GM19397 (cell line): ENCODE measurements around the gene SLC6A9.

Source experiments
- ATAC-seq: cut with Tn5 transposase; IDR thresholded peaks from one replicate; pipeline ENCODE4 v1.9.1; 2021; ENCODE audit warnings: mild to moderate bottlenecking, moderate library complexity; ENCODE audit not compliant: unreplicated experiment

The SLC6A9 gene

DNA sequence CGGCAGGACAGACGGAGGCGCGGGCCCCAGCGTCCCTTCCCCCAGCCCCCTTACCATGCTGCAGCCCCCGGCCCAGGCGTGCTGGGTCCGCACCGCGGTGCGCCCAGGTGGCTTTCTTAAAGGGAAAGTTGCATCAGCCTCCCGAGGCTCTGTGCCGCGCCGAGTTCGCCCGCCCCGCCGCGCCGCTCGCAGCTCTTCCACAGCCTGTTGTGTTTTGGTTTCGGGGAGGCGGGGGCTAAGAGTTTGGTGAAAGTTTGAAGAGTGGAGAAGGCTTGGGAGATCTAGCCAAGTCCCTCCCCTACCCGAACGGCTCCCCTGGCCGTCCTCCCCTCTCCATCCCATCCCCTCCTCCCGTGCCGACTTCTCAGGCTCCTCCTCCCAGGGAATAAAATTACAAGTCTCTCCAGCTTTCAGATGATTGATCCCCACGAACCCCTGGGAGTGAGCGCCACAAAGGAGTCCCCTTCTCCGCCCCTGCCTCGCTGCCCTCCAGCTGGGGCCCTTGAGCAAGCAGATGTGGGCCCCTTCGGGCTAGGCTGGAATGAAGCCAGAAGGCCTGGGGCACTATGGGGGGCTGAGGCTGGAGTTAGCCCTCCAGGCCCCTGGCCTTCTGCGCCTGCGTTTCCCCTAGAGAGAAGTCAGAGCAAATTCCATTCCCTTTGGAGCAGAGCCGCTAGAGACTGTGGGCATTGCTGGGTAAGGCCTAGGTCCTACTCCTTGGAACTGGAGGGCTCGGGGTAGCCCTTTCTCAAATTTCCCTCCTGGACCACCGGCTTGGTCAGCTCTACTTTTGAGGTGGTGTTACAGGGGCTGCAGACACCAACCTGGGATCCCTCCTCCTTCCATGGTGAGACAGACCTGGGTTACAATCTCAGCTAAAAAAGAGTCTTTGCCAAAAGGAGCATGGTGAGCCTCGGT, at the start of gene SLC6A9:
Gene SLC6A9 (minus strand): TSS at position 211 of the 918 bp plus-strand sequence. CDS start 7,185 bp downstream, outside the sequence.
- no peak for ATAC-seq

DNA sequence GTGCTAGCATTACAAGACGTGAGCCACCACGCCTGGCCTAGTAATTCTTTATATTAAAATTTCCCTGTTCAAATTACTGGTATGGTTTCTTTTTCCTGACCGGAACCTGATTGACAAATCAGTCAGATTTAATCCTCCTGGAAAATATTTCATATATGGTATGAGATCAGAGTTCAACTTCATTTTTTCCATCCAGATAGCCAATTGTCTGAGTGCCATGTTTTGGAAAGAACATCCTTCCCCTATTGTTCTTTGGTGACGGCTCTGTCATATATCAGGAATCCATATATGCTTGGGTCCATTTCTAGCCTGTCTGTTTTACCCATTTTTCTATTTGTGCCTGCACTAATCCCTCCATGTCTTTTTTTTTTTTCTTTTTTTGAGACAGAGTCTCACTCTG, 48.3 kb upstream of the SLC6A9 start:
- no peak for ATAC-seq

DNA sequence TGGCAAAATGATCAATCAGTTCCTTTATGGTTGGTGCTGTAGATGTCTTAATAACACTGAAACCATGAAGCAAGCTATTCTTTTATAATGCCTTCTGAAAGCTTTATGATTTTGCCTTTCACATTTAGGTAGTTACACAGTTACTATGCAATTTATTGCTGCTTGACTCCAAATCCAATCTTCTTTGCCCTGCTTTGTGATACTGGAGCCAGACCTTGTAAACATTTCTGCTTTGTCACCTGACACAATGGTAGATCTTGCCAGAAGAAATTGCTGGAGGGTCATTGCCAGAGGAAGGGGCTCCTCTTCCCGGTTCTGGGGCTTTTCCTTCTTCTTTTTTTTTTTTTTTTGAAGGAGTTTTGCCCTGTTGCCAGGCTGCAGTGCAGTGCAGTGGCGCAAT, 46.8 kb upstream of the SLC6A9 start:
- ATAC-seq = no peak

DNA sequence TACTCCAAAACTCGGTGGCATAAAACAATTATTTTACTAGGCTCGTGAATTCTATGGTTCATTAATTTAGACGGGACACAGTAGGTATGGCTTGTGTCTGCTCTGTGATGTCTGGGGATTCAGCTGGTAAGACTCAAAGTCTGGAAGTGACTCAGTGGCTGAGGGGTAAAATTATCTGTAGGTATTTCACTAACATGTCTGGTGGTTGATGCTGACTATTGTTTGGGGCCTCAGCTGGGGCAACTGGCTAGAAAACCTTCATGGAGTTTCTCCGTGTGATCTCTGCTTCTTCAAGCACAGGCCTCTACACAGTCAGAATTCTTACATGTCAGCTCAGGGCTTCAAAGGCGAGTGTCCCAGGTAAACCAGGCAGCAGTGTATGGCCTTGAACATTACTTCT, 46.2 kb upstream of the SLC6A9 start:
- no peak for ATAC-seq

DNA sequence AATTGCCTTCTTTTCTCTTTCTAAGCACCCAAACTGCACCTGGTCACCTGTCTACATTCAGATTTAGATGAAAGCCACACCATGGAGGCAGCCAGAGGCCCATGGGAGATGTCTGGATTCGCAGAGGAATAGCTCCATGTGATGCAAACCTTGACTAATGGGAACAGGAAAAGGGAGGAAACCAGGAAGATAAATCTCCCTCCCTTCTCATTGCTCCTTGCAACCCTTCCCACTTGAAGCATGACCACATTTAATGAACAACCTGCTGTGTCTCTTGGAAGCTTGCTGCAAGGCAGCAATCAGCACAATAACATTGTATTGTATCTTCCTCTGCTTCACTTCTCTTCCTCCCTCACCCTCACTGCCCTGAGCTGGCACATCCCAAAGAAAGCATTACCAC, 44.8 kb upstream of the SLC6A9 start:
- ATAC-seq = no peak

DNA sequence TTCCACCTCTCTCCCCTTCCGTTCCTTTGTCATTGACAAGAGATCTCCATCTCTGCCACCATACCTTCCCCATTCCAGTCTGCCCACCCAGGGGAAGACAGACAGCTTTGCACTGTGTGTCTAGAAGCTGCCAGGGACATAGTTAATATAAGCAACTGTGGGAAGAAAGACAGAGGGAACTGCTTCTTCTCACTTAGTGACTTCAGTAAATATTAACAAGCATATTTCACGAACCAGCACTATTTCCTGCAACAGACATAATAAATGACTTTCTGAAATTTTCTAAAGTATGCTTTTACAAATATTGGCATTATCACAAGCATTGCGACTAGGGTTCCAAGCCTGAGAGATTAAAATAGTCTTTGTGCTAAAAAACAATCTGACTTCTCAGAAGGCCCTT, 43.2 kb upstream of the SLC6A9 start:
- ATAC-seq = no peak

DNA sequence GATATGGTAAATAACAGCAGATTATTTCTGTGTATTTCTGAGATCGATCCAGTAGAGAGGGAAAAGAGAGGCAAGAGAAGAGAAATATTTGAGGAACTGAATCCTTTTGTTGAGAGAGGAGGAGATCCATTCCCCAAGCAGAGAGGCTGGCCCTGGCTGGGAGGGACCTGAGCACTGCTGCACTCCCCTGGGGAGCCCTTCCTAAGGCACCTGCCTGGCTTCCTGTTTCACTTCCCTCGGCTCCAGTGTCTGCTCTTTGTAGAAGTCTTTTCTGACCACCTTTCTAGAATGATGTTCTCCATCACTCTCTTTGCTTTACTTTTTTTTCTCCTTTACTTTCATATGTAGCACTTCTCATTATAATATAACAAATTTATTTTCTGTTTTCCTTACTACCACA, 42.3 kb upstream of the SLC6A9 start:
- ATAC-seq = no peak

DNA sequence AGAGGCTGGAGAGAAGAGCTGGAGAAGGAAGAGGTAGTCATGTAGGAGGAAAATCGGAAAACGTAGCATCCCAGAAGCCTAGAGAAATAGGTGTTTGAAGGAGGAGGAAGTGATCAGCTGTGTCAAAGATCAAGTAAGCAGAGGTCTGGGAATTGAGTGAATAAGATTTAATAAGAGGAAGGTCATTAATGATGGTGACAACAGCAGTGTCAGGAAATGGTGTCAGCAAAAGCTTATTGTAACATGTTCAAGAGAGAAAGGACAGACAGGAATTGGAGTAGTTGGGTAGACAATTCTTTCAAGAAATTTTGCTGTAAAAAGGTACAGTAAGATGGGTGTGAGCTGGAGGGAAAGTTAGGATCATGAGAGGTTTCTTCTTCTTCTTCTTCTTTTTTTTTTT, 41.6 kb upstream of the SLC6A9 start:
- no peak for ATAC-seq

DNA sequence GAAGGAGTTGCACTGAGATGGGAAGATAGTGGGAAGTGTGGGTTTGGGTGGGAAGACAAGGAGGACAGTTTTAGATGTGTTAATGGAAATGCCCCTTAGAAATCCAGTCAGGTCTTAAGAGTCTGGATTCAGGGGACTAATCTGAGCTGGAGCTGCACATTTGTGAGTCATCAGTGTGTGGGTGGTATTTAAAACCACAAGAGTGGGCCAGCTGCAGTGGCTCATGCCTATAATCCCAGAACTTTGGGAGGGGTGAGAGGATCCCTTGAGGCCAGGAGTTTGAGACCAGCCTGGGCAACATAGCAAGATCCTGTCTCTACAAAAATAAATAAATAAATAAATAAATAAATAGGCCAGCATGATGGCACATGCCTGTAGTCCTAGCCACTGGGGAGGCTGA, 40.9 kb upstream of the SLC6A9 start:
- no peak for ATAC-seq

DNA sequence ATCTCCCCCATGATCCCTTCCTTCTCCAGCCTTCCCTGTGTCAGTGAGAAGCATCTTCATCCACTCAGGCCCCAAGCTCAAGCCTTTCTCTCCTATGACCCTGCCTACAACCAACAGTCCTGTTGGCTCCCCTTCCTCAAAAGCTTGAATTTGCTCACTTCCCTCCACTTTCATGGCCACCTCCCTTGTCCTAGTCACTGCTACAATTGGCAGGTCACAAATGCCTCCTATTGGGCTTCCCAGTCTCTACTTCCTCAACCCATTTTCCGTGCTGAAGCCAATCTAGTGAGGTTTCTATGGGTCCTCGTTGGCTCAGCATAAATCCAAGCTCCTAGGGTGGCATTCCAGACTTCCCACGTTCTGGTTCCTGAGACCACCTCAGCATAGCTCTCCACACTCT, 40.2 kb upstream of the SLC6A9 start:
- ATAC-seq = no peak

DNA sequence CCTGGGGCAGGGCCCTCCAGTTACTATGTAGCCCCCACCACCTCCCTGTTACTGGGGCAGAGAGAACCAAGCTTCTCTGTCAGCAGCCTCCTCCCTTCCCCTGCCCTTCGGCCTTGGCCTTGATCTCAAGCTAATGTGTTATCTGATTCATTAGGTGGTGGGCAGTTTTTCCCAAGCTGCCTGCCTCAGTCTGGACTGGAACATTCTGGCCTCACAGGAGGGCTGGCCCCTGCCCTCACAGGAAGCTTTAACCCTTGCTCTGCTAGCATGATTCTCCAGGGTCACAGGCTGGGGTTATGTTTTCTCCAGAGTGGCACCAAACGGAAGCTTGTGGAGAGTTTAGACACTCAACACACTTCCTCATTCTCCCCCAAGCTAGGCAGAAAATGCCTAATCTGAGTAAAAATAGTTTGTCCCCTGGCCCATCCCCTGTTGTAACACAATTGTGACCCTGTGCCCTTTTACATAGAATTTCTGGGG, 37.2 kb upstream of the SLC6A9 start:
- no peak for ATAC-seq

DNA sequence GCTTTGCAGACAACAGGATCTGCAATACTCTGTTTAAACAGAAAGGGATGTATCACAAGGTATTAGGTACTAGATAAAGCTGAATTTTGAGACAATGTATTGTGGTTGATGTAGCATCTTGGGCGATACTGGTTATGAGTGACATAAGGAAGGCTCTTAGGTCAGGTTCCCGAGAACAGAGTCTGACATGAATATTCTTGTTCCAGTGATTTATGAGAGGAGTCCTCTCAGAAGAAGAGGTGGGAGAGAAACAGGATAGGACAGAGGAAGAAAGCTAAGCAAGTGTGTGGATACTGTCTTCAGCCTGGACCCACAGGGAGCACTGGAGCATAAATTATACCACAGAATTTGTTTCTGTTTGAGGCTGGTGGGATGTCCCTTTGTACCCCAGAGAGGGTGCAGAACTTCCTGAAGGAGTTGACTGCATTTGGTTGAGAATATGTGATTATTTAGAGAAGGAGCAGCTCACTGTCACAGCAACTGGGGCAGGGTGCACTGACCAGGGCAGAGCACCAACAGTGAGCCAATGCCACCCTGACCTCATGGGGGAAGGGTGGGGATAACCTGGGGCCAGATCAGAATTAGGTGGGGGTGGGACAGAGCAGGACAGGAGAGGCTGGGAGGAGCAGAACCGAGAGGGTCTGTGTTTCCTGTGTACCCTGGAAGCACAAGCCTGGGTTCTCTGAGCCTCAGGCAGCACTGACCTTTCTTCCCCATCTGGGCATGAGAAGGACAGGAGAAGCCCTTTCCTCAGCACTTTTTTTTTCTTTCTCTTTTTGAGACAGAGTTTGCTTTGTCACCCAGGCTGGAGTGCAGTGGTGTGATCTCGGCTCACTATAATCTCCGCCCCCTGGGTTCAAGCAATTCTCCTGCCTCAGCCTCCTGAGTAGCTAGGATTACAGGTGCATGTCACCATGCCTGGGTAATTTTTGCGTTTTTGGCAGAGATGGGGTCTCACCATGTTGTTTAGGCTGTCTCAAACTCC, 36.3 kb upstream of the SLC6A9 start:
- ATAC-seq = no peak

DNA sequence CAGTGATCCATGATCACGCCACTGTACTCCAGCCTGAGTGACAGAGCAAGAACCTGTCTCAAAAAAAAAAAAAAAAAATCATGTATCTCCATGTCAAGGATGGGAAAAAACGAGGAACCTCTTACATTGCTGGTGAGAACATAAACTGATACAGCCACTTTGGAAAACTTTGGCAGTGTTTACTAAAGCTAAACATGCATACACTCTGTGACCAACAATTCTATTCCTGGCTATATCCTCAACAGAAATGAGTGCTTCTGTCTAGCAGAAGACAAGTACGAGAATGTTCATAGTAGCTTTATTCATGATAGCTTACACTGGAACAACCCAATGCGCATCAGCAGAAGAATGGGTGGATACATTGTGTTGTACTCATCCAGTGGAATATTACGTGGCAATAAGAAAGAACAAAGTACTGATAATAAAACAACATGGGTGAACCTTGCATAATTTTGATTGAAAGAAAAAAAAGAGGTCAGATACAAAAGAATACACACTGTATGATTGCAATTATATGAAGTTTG, 31.5 kb upstream of the SLC6A9 start:
- no peak for ATAC-seq

DNA sequence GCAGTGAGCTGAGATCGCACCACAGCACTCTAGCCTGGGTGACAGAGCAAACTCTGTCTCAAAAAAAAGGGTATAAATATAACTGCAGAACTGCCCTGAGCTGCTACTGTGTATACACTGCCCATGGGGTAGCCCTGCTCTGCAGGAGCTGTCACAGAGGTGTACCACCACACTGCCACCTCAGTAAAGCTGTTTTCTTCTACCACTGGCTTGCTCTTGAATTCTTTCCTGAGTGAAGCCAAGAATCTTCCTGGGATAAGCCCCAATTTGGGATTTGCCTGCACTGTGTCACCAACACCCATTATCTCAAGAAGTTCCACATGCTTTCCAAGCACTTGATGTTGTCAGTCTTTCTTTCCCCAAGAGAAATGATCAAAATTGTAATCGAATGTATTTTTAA, 30.6 kb upstream of the SLC6A9 start:
- ATAC-seq = no peak

DNA sequence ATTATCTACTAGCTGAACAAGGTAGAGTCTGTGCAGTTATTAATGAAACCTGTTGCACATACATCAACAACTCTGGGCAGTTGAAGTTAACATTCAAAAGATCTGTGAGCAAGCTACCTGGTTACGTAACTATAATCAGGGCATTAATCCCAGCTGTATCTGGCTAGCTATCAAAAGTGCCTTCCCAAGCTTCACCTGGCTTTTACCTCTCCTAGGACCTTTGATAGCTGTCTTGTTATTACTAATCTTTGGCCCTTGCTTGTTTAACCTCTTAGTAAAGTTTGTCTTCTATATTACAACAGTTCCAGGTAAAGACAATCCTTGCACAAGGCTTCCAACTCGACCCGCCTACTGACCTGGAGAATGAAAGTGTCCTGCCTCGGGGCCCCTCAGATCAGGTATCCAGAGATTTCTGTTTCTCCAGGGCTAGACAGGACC, 29.6 kb upstream of the SLC6A9 start:
- ATAC-seq = no peak

DNA sequence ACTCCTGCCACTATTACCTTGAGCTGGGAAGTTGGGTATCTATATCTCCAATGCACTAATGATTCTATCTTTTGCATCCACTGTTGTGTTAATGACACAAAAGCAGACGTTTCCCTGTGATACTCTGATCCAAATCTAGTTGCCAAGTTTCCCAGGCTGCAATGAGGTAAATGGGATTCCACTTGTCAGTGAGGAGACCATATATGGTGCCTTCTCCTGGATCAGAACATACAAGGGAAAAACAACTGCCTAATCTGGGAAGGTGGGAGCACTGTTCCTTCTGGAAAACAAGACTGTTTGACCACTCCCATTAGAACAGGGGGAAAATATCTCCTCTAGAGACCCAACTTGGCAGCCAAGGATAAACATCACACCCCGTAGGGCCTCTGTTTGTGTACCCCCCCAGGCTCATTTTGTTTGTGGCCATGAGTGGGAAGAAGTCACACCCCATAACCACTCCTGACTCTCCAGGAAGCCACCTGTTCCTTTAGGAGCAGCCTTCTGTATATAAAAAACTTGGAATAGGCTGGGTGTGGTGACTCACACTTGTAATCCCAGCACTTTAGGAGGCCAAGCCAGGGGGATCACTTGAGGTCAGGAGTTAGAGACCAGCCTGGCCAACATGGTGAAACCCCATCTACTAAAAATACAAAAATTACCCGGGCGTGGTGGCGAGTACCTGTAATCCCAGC, 28.5 kb upstream of the SLC6A9 start:
- ATAC-seq = no peak

DNA sequence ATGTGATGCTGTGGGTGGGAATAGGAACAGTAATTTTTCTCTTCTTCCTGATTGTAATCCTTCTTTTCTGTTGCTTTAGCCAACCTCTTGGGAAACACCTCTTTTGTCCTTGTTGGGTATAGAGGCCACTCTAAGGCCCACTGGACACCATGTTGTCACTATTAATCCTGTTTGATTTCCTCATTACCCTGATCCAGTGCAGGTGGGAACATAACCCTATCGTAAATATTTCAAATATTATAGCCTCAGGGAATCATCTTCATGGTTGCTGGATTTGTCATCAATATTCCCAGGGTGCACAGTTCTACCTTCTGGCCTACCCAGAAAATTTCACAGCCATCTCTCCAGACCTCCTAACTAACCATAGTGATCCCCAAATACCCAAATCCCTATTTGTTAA, 27.9 kb upstream of the SLC6A9 start:
- ATAC-seq = no peak

DNA sequence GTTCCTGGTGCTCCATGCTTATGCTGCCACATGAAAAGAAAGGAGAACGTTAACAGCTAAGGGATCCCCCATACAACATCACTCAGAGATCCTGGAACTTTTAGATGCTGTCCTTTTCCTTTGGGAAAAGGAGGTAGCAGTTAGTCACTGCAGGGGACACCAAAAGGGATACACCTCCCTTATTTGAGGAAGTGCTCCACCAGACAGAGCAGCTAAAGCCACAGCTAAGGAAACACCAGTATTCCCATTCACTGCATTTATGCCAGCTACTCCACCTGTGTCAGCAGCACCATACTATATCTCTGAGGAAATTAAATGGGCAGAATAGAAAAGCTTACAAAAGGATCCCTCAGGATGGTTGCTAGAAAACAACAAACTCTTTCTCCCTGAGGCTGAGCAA, 26.0 kb upstream of the SLC6A9 start:
- no peak for ATAC-seq

DNA sequence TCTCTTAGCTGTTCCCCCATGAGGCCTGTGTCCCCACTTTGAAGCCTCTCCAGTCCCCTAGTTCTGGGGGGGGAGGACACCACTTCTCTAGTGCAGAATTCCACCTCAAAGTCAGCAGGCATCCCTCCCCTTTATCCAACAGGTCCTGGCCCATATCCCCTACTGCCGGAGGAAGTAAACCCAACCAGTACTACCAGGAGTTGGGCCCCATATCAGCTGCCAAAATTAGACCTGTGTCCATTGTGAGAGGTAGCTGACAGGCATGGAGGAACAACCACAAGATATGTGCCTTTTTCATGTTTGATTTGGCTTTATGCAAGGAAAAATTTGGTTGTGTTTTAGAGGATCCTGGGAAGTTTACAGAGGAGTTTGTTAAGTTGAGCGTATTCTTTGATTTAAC, 22.1 kb upstream of the SLC6A9 start:
- no peak for ATAC-seq

DNA sequence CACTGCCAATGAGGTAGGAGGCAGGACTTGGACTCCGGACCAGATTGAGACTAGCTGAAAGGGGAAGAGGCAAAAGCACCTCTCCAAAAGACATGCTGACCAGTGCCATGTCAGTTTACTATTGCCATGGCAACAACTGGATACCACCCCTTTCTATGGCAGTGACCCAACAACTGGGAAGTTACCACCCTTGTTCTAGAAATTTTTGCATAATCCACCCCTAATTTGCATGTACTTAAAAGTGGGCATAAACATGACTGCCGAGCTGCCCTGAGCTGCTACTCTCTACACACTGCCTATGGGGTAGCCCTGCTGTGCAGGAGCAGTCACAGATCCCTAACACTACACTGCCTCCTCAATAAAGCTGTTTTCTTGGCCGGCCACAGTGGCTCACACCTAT, 19.0 kb upstream of the SLC6A9 start:
- no peak for ATAC-seq

DNA sequence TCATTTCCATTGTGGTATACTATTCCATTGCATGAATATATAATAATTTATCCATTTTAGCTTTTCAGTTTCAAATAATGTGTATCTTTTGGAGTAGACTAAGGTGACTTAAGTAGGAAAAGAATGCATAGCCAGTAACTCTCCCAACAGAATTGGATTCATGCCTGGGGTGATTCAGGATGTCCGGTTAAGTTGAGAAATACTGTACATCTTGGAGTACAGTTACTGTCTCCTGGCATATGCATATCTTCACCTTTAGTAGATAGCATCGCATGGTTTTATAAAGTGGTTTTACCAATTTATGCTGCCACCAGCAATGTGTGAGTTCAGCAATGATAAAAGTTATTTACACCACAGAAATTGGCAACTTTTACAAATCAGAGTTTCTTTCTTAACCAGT, 18.6 kb upstream of the SLC6A9 start:
- no peak for ATAC-seq
